SKM-1 treated with dmso at 0.1 percent for 144 hours (cell line): ENCODE results near the gene SPHK2.

Experiments
- DNase-seq: peaks from one replicate; lab custom pipeline; 2025; ENCODE audit not compliant: unreplicated experiment; lab: John Stamatoyannopoulos, UW

SPHK2 gene

DNA sequence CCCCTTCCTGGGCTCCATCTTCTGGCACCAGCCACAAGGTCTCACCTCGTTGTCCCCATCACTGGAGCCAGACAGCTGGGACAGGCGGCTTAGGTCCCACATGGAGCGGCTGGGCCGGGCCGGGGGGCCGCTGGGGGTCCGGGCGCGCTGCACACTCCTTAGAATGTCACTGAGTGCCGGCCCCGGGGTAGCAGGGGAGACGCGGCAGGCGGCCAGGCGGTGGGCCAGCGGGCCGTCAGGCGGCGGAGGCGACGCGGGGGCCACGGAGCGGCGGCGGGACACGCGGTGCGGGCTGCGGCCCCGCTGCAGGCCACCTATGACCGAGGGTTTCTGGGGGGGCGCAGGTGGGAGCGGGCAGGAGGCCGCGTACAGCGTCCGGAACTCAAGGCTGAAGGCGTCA is 15.9 kb upstream of the SPHK2 start:
- no peak for DNase-seq

DNA sequence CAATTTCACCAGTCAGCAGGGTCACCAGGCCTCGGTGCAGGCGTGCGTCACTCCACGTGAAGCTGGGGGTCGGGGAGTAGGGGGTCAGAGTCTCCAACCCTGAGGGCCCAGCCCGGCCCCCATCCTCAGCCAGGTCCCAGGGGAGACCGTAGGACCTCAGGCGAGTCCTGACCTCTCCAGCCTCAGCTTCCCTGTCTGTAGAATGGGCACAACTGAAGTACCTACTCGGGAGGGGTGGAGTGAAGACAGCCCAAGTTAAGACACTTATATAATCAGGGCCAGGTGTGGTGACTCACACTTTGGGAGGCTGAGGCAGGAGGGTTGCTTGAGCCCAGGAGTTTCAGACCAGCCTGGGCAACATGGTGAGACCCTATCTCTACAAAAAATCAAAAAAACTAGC is 15.5 kb upstream of the SPHK2 start:
- DNase-seq, result no peak

DNA sequence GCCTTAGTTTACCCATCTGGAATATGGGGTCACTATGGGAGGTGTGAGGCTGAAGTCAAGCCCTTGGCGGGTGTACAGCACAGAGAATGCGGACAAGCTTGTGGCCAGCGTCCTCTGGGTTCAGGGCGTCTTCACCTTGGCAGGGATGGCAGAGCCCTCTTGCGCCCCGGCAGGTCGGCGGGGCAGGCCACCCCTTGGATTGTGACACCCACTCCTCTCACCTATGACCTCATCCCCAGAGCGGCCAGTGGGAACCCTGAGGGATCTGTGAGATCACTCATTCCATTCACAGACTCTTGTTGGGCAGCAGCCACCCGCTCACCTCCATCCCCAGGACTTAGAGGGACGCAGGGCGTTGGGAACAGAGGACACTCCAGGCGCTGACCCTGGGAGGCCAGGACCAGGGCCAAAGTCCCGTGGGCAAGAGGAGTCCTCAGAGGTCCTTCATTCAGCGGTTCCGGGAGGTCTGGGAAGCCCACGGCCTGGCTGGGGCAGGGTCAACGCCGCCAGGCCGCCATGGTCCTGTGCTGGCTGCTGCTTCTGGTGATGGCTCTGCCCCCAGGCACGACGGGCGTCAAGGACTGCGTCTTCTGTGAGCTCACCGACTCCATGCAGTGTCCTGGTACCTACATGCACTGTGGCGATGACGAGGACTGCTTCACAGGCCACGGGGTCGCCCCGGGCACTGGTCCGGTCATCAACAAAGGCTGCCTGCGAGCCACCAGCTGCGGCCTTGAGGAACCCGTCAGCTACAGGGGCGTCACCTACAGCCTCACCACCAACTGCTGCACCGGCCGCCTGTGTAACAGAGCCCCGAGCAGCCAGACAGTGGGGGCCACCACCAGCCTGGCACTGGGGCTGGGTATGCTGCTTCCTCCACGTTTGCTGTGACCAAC is 12.6 kb upstream of the SPHK2 start, which contains the start of gene SPACA4:
Gene SPACA4, plus strand, starts transcription at position 280 of the 896 bp plus-strand sequence. Its CDS starts 237 bp downstream, at position 517.
- DNase-seq, result no peak

DNA sequence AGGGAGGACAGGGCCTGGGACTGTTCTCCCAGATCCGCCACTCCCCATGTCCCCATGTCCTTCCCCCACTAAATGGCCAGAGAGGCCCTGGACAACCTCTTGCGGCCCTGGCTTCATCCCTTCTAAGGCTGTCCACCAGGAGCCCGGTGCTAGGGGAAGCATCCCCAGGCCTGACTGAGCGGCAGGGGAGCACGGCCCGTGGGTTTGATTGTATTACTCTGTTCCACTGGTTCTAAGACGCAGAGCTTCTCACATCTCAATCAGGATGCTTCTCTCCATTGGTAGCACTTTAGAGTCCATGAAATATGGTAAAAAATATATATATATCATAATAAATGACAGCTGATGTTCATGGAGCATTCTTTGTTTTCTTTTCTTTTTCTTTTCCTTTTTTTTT is 11.9 kb upstream of the SPHK2 start:
- no peak for DNase-seq

DNA sequence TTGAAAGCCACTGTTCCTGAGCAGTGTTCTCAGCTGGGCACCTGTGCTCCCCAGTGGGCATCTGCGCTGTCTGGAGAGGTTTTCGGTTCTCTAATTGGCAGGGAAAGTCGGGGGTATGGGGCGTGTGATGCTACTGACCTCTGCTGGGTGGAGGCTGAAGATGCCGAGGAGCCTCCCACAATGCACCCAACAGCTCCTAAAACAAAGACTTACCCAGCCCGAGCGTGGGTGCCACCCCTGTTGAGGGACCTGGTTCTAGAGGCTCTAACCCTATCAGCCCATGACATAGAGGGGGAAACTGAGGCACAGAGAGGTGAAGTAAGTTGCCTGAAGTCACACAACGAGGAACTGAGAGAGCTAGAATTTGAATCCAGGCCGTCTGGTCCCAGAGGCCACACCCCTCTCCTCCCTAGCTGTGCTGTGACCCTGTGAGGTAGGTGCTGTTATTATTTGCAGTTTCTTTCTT is 10.5 kb upstream of the SPHK2 start:
- peak; percentile 44 for DNase-seq

DNA sequence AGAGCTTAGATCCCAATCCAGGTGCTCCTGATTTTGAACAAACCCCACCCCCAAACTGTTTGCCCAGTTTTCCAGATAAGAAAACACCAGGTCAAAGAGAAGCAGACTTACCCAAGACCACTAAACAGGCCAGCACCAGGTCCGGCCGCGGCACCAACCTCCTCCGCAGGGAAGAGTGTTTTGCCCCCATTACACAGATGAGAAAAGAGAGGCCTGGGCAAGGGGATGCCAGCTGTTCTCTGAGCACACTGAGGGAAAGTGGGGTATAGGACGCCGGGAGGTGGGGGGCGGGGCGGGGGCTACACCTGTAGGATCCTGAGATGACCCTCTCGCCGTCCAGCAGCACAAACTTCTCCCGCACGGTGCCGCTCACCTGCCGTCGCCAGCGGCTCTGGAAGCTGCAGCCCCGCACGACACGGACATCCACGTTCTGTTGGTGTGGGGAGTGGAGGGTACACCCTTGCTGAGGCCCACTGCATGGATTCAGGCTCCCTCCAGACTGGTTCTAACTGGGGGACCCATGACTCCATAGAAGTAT is 9.7 kb upstream of the SPHK2 start:
- no peak for DNase-seq

DNA sequence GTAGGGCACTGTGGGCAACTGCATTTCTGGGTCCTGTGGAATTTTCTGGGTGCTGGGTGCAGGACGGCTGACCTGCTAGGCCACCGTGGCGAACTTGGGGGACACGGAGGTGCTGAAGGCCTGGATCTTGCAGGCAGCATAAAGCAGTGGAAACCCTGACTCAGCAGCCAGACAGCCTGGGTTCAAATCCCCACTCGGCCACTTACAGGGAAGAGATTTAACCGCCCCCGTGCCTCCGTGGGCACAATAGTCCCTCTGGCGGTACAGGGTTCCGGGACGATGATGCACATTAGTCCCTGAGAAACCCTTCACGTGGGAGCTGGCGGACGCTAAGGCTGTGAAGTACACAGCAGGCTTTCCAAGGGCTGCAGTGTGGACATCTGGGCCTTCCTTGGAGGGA is 7.4 kb upstream of the SPHK2 start:
- DNase-seq, result no peak

DNA sequence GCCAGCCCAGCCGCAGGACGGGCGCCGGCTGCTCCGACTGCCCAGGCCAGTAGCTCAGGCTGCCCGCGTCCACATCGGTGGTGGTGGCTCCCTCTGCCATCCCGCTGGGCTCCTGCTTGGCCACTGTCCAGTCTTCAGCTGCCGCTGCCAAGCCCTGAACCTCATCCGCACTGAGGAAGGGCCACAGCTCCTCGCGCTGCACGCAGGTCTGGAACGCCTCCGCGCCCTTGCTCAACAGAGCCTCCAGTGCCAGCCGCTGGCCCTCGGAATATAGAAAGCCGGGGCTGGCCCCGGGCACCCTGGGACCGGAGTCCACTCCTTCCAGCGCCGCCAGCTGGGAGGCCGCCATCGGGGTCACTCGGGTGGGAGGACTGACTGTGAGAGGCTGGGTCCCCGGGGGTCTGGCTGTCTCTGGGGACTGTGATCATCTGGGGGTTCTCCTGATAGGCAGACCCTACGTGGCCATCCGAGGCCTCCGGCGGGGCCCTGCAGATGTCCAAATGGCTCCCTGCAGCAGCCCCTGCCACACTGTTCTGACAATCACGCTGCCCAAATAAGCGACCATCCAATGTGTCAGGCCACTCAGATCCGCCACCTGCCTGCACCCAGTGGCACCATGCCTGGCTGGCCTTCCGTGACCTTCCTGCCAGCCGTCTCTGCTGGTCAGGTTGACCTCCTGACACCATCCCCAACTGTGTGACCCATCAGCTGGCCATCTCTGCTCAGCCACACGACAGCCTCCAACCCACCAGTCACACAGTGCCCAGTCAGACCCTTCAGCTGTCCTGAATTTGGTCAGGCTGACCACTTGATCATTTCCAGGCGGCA is 6.1 kb upstream of the SPHK2 start:
- DNase-seq, result no peak

DNA sequence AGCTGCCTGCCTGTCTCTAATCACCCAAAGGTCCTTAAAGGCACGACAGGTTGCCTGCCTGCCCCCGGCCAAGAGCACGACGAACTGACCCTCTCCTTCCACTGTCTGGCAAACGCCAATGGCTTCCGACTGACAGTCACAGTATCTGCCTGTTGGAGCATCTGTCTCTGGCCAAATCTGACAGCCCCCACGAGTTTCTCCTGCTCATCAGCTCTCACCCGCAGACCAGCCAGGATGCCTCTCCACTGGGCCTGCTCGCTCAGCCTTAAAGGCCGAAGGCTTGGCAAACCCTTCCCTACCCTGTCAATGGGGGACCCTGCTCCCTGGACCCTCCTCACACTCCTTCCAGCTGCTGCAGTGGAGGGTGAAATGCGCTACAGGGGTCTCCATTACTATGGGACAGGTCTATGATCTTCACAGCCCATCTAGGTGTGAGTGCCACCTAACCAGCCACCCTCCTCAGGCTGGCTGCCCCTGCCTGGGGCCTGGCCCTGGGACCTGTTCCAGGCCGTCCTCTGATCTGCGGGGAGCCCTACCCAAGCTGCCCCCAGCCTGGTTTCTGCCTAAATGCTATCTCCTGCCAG is 5.4 kb upstream of the SPHK2 start:
- no peak for DNase-seq

DNA sequence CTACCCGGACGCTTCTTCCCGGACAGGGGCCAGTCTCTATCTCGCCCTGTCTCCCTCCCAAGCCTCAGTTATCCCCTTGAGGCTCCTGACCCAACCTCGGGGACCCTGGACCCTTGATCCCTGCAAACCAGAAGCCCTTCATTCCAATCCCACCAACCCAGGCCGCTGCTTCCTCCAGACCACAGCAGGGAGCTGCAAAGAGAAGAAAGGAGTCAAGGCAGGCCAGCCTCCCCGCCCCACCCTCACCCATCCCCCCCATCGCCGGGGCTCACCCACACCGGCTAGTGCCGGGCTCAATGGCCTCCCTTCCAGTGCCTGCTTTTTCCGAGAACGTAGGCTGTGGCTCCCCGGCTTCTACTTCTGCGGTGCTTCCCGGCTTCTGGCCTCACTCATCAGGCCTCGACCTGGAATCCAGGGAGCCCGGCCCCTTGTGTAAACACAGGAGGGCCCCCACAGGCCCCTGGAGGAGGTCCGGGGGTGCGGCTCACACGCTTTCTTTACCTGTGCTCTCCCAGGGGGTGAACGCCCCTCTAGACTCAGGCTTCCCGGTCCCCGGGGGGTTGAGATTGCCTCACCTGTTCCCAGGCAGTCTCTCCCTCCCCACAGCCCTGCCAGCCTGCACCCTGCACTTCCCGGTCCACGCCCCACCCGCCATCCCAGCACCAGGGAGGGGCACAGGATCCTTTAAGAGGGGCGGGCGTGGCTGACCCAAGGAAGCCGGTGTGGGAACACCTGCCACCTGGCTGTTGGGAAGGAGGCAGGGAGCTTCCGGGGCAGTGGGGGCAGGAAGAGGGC is 4.7 kb upstream of the SPHK2 start, which contains the start of gene FAM83E:
Gene FAM83E, minus strand, starts transcription at position 641 of the 795 bp plus-strand sequence. CDS start 1,704 bp downstream, outside the sequence.
- DNase-seq, result no peak

DNA sequence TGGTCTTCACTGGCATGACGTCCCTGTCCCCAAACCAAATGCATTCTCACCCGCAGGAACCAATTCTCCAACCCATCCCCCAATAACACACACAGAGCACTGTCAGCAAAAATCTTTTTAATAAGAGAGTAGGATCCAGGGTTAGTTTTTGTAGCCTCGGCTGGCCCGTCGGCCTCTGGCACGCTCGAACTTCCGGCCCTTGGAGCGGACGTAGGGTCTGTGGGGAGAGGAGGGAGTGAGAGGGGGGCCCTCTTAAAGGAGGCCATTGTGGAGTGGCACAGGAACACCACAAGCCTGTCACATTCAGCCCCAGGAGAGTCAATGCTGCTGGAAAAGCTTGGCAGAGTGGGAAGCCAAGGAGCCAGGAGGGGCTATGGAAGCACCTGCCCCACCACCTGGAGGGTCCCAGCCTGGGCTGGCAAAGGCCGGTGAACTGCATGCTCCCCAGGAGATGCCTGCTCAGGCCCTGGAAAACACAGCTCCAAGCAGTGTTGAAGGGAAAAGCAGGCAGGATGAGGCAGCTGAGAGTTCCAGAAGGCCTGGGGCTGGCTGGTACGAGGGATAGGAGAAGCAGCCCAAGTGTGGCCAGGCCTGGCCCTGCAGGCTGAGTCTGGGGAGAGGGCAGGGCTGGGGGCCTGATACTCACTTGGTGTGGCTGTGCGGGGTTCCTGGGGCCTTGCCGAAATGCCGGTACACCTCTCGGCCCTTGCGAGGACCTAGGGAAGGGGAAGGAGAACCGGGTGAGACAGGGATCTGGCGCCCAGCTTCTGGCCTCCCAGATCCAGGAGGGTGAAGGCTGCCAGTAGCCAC is 3.9 kb upstream of the SPHK2 start:
- no peak for DNase-seq

DNA sequence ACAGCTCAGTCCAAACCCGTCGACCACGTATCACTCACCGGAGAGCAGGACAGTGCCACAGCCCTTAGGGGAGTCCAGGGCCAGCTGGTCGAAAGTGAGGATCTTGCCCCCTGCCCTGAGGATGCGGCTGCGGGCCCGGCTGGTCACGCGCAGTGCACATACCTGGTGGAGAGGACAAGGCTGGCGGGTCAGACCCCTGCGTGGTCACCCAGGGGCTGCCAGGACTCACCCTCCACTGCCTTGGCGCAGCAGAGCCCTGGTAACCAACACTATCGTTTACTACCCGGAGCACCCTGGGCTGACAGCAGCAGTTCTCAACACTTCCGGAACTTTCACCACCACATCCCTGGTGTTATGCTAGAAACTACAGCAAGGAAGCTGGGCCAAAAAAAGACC is 3.3 kb upstream of the SPHK2 start:
- no peak for DNase-seq

DNA sequence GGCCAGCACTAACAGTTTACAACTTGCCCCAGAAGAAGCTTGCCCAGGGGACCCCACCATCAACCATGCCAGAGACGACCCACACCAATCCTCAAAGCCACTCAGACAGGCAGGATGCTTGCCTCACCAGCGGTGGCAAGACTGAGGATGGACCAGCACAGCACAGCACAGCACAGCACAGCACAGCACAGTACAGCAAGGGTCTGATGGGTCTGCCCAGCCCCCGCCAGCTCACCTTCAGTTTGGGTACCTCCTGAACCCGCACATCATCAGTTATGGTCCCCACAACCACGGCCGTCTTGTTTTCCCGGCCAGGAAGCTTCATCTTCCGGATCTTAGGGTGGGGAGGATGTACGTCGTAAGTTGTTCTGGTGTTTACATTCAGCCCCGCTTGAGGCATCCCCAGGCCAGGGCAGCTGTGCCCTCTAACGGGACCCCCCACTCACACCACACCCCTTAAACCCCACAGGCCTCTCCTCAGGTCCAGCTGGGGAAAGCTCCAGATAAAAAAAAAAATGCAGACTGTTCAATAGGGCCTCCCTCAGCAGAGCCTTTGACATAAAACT is 2.7 kb upstream of the SPHK2 start:
- DNase-seq, result no peak

DNA sequence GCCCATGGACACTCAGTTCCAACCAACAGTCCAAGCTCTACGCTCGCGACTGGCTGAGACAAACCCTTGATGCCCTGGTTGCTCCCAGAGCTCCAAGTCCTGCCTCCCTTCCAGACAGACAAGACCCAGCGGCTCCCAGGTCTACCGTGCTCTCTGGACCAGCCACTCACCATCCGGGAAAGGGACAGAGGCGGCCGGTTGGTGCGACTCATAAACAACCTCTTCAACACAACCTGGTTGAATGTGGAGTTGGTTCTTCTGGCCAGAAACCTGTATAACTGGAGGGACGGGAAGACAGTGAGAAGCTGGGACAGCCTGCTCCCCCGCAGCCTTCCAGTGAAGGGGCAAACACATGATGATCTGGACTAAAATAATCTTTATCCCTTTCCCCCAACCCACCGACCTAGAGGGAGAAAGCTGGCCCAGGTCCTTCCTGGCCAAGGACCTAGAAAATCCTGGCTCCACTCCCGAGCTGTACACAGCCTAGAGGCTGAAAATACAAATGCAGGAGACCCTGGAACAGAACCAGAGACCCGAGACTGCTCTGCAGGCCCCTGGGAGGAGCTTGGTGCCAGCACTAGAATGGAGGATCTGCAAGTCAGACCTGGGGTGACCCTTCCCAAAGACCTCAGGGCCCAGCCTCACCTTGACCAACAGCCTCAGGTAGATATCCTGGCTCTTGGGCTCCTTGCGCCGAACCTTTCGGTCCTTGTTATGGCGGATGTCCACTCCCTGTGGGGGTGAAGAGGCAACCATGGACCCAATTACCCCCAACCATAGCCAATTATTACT is 2.0 kb upstream of the SPHK2 start:
- no peak for DNase-seq

DNA sequence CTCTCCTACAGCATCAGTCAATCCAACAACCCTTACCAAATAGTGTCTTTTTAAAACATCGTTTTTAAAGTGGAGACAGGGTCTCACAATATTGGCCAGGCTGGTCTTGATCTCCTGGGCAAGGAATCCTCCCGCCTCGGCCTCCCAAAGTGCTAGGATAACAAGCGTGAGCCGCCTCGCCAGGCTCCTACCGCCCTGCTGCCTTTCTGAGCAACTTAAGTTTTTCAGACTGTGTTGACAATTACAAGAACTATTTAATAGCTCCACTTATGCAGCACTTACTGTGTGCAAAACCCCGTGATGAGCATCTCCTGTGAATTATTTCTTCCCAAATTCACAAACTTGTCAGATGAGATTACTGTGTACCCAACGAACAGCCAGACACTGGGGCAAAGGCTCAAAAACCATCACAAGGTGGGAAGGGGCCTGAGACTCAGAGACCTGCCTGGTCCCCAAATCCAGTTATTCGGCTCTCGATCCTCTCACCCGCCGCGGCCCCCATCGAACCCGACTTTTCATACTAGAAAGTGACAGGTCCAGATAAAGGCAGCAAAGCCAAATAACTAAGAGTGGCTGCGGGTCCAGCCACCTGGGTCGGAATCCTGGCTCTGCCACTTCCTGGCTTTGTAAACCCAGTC is 909 bp upstream of the SPHK2 start:
- DNase-seq, result no peak

DNA sequence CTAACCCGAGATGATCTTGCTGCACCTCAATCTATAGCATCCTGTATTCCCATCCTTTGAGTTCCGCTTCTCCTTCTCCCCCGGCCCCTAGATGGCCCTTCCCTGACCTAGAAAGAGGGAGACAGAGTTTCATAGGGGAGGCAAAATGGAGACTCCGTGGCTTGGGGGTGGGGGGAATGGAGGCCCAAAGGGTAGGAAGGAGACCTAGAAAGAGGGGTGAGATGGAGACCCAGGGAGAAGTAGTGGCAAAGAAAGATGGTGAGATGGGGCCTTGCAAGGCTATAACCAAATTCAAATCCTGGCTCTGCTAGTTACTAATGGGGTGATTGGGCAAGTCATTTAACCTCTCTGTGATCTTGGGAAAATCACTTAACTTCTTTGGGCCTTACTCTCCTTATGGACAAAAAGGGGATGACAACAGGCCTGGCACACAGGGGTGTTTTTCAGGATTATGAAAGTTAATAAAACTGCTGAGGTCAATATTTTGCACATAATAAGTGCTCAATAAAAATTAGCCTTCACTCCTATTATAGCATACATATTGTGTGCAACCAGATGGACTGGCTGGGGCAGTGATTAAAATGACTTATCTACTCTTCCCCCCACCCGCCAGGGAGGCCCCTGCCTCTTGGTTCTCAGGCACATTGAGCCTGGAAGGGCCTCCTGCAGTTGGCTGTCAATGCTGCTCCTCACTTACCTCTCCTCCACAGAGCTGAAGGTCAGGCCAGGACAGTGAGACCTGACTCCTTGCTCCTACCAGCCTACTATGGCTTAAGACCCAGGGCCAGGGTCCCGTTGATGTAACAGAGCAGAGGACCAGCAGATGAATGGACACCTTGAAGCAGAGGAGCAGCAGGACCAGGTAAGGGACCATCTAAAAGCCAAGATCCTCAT is 633 bp downstream of the SPHK2 start:
- no peak for DNase-seq

DNA sequence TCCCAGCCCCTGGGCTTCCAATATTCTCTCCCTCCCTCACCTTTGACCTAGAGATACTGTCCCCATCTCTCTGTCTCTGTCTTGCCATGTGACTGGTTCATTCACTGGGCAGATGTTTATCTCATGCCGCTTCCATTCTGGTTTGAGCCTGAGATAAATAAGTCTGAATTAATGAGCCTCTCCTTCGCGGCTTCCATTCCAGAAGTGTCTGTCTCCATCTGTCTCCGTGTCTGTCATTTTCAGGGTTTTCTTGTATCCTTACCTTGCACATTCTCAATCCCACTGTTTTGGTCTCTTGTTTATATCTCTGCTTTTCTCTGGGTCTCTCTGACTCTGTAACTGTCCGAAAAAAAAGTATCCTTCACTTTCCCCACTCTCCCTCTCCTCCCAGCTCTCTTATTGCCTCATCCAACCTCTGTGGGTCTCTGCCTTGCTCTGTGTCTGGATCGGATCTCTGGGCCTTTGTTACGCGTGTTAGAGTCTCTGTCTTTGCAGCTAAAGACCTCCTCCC is 4.3 kb downstream of the SPHK2 start:
- no peak for DNase-seq
